GM21619 (cell line): ENCODE results near the gene TMCO4.

ENCODE experiments used
- ATAC-seq: cut with Tn5 transposase; IDR thresholded peaks from one replicate; pipeline ENCODE4 v1.9.1; 2021; ENCODE audit not compliant: unreplicated experiment

The TMCO4 gene

DNA sequence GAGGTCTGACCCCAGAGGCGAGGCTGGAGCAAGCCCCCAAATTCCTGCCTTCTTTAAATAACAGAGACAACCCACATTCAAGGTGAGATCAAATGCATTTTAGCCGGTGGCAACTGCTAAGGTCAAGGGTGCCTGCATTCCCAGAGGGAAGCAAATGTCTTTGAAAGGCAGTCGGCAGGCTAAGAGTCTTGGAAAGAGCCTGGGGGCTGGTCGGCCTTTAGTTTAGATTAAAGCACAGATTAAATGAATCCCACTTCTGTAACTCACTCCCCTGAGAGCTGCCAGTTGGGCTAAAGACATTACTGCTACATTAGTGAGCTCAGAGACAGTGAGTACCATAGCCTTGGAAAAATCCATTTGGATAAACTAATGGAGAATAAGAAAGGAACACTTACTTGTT lies 75.8 kb downstream of the TMCO4 start:
- ATAC-seq = no peak

DNA sequence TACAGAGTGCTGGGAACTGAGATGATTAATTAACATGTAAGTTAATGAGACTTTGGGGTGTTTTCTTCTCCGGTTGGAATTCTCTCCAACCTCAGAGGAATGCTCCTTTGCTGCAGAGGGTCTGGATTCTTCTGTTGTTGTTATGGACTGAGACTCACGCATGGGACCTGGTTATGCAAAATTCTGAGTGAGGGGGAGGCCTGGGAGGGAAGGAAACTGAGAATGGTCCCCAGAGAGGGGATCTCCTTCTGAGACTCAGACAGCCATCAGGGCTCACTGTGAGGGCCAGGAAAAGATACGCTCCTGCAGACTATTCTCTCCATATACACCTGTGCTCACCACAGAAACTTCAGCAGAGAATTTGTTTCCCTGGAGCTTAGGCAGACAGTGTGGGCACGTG lies 78.7 kb downstream of the TMCO4 start:
- no peak for ATAC-seq

DNA sequence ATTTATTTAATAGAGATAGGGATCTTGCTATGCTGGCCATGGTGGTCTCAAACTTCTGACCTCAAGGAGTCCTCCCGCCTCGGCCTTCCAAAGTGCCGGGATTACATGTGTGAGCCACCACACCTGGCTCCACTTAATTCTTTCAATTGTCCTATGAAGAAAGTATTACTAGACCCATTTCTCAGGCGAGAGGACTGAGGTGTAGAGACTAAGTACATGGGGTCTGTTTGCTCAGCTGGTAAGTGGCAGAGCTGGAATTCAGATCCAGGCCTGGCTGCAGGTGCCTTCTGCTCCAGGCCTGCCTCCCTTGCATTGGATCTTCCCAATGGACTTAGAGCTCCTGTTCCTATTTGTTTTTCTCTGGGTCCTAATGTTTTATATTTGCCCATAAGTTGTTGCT lies 79.5 kb downstream of the TMCO4 start:
- ATAC-seq = no peak

DNA sequence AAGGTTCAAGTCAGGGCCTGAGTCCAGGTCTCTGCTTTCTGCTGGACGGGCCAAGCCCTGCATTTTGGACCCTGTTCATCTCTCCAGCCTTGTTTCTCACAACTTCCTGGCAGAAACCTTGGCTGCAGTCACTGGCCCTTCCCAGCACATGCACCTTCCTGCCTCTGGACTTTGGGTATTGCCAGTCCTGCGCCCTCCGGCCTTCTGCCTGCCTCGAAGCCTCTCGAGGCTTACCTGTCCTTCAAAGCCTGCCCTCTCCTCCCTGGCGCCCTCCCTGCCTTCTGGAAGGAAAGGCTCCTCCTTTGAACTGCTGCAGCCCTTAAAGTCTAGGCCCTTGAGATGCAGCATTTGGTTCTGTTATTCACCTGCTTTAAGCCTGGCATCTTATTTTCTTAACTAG lies 82.2 kb downstream of the TMCO4 start:
- no peak for ATAC-seq

DNA sequence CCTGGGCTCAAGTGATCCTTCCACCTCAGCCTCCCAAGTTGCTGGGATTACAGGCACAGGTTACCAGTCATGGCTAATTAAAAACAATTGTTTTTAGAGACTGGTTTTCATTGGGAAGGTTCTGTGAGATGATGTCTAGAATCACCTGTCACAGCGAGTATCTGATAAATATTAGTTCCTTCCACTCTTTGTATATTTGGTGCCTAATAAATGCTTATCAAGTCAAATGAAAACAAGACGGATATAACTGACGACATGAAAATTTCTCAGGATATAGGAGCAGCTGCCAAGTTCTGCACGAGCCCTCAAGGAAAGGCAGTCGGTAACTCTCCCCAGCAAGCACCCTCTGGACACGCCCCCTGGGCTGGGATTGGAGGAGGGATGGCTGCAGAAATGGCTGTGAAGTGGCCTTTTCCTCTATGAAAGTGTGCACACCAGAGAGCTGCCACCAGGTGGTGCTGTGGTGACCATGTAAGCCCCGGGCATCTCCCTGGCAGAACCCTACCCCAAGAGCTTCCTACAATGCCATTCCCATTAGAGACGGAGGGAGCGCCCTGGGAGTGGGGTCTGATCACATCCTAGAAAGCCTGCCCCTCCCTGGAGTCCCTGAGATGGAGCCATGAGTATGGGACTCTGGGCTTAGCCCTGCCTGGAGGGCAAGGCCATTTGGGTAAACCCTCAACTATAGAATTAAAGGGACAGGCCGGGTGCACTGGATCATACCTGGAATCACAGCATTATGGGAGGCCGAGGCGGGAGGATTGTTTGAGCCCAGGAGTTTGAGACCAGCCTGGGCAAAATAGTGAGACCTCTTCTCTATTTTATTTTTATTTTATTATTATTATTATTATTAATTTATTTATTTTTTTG lies 84.1 kb downstream of the TMCO4 start:
- ATAC-seq = no peak

DNA sequence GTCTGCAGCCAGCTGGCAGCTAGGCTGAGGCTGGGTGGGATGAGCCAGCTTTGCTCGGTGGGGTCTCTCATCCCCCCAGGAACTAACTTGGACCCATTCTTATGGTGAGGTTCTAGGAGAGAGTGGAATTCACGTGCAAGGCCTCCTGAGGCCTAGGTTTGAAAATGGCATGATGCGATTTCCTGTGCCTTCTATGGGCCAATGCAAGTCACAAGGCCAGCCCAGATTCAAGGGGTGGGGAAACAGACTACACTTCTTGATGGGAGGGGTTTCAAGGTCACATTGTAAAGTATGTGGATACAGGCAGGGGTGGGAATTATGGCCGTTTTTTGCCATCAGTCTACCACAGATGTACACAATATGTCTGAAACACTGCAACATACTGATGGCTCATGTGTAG lies 86.8 kb downstream of the TMCO4 start:
- ATAC-seq = no peak

DNA sequence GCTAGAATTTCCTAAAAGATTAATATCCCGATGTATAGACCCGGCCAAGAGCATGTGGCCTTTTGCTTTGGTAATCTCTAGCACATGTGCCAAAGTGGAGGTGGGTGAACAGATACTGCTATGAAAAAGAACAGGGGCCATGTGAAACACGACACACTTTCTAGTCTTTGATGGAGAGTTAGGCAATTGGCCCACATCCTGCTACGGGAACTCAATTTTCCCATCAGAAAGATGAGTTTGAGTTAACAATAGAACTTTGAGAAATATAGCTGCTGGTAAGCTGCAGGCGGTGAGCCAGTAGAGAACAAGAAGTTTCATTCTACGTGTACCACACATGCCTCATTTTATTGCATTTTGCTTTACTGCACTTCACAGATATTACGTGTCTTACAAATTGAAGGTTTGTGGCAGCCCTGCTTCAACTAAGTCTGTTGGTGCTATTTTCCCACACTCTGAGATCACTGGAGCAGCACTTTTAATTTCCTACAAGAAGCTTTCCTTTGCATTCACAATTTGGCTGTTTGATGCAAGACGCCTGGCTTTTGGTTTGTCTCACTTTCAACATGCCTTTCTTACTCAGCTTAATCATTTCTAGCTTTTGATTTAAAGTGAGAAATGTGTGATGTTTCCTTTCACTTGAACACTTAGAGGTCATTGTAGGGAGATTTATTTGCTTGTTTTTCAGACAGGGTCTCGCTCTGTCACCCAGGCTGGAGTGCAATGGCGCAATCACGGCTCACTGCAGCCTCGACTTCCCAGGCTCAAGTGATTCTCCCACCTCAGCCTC lies 88.7 kb downstream of the TMCO4 start:
- ATAC-seq = peak; percentile 60

DNA sequence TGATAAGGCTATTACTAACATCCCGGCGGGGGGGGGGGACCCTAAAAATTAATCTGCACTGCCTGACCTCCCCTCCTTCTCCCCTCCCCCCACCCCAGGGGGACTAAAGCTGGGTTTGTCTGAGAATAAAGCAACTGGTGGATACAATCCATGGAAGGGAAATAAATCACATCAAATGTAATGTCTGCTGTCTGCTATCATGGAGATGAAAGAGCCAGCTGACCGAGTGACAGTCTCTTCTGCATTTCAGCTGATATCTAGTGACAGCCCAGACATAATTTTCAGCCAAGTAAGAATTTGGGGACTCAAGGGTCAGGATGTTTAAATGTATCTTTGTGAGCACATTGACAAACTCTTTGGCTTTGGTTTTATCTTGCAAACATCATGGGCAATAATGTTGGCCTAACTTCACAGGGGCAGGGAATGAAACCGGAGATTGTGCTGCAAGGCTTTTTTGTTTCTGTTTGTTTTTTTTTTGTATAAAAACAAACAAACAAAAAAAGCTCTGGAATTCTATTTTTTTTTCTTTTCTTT lies 90.4 kb downstream of the TMCO4 start:
- ATAC-seq = no peak

DNA sequence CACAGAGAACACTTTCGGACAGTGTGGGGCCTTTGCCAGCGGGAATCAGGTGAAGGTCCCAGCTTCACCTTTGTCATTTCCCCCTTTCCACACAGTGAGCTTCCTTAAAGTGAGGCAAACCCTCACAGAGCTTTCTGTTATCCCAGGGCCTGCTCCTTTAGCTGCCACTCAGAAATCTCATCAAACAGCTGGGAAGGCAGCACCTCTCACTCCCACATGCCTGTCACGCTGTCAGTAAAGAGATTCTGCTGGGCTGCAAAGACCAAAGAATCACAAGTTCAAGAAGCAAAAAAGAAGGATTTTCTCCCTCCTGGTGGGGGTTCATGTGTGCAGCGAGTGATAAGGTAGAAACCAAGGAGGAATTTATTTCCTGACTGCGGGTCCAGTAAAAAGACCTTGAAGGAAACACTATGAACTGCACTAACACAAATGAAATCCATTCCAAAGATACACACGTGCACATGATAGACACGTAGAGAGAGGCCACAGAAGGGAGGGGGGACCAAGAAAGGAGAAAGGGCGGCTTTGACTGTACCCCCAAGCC lies 91.1 kb downstream of the TMCO4 start:
- no peak for ATAC-seq

DNA sequence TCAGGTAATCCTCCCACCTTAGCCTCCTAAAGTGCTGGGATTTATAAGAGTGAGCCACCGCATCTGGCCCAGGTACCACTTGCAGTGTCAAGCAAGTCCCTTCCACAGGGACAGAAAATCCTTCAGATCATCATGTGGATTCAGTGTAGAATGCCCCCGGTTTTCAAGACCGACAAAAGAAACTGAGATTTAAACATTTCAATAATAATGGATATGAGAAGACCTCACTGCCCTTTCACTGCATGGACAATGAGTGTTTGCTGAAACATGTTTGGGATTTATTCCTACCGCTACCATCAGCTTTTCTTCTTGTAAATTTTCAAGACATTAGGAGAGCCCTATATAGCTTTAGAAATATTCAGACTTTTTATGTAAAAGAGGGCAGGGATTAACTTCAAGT lies 93.6 kb downstream of the TMCO4 start:
- no peak for ATAC-seq

DNA sequence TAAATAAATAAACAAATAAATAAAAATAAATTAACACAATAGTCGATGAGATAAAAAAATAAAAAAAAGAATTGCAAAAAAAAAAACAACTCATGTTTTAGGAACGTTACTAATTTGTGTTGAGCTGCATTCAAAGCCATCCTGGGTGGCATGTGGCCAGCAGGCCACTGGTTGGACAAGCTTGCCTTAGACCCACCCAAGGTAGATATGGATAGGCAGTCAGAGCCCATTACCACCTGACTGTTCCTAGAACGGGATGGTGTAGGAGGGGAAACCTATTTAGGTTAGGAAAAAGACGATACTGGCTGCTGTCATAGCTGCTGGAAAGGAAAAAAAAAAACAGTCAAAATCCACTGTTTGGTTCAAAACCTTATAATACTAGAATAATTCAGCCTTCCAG lies 94.3 kb downstream of the TMCO4 start:
- ATAC-seq = no peak

DNA sequence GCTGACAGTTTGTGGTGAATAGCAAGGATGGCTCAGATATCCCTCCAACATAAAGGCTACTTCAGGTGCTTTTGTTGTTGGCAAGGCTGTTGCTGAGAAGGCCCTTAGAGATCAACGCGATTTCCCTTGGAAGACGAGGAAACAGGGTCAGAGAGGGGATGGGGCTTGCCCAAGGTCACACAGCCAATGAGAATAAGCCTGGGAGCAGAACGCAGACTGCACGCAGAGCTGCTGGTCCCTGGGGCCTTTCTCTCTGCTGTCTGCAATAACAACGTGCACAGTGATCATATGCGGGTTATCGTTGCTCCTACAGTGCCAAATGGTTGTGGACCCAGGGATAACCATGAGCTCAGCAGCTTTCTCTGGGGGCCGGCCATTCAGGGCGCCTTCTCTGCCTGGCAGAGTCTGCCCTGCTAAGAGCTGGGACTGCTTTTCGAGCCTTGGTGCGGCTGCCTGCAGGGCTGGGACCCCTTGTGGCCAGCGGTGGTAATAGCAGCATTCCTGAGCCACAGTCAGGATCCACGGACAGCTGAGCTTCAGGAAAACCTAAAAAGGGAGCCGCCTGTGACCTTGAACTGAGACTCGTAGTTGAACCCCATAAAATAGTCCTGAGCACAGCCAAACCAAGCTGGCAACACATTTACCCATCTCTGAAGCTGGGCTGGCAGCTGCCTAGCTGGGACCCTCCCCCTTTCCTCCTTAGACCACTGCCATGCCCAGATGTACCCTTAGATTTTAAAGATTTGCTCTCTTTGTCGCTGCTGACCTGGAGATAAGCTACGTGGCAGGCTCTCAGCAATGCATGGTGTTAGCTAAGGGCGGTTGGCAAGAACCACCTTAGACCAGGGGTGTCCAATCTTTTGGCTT lies 95.2 kb downstream of the TMCO4 start:
- peak; percentile 53 for ATAC-seq

DNA sequence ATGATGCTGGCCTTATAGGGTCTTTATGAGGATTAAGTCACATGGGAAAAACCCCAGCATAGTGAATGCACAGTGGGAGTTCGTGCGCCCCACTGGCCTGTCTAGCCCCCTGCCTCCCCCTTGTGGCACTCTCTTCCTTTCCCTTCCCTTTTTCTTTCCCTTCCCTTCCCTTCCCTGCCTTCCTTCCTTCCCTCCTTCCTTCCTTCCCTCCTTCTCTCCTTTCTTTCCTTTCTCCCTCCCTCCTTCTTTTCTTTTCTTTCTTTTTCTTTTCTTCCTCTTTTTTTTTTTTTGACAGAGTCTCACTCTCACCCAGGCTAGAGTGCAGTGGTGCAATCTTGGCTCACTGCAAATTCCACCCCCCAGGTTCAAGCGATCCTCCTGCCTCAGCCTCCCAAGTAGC lies 96.4 kb downstream of the TMCO4 start:
- no peak for ATAC-seq

DNA sequence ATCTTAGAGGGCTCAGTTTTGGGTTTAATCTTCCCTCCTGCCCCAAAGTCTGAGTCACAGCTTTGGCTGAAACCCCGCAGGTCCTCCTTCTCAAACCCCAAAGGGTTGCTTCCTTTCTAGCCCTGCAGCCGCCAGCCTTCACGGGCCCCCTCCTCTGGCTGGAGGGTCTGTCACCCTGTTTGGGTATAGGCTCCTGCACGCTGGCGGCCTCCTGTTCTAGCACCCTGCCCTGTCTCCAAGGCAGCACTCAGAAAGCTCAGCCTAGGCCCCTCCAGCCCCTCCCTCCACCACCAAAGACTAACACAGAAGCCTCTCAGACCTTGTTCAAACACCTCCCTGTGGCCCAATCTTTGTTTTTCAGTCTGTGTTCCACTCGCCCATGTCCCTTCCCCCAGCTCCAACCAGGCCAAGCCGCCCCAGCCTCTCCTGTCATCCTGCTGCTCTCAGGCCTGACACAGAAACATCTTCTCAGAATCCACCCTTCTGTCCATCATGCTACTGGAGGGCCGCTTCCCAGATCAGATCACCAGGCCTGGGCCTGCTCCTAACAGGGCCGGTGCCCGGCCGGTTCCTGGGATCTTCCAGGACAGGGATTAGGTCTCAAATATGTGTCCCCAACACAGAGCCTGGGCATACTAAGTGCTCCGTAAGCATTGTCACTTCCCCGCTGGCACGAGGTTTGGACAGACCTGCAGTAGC lies 99.5 kb downstream of the TMCO4 start:
- ATAC-seq = no peak

DNA sequence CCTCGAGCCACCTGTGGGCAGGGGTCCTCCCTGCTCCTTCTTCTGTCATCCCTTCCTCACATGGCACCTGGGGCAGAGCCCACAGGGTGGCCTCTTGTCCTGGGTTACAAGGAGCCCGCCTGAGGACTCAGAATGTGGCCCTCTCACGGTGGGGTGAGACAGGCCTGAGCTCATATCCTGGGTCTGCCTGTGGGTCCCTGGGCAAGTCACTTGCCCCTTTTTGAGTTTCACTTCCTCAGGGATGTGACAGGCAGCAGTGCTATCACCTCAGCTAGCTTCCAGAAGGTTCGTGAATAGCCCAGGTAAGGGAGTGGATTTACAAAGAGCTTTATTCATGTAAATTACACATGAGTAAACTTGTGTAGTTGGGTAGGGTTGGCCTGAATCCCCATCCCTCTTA lies 101.5 kb downstream of the TMCO4 start:
- ATAC-seq = peak; percentile 47

DNA sequence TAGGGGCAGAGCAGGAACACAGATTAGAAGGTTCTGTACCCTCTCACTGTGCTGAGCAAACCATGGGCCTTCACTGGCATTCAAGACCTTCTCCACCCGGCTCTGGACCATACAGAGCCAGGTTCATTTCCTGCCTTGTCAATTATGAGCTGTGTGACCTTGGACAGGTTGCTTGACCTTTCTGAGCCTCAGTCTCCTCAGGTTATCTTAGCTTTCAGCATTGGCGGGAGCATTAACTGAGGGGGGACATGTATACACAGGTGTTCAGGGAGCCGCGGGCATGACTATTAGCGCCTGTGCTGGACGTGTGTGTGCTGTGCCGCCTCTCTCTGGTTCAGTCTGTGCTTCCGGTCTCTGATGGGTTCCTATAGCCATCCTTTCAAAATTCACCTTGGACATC lies 102.9 kb downstream of the TMCO4 start:
- ATAC-seq = no peak

DNA sequence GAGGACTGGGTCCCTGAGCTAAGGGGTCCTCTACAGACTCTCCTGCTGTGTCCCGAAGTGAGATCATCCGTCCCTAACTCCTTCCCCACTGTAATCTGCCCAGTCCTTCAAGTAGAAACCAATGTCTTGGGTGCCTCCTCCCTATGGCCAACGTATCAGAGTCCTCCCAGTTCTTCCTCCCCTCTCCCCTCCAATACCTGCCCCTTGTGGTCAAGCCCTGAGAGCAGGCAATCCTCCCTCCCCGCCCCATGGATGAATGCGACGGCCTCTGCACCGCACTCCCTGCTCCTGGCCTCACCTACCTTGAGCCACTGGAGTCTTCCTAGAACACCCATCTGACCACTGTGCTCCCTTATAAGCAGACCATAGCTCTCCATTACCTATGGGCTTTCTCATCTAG lies 103.9 kb downstream of the TMCO4 start:
- ATAC-seq = no peak

DNA sequence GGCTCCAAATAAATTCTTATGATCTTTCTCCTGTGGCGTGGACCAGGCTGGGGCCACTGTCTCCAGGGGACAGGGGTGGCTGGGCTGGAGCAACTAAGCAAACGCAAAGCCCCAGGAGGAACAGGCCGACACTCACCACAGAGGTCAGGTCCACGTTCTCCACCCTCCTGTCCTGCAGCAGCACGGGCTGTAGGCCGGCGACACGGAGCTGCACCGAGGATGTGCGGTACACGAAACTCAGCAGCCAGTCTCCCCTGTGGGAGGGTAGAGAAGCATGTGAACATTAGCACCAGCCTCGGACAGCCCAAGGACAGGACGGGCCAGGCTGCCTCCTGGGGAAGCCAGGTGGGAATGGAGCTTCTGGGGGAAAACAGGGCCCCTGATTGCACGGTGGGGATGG lies 105.4 kb downstream of the TMCO4 start:
- ATAC-seq = no peak

DNA sequence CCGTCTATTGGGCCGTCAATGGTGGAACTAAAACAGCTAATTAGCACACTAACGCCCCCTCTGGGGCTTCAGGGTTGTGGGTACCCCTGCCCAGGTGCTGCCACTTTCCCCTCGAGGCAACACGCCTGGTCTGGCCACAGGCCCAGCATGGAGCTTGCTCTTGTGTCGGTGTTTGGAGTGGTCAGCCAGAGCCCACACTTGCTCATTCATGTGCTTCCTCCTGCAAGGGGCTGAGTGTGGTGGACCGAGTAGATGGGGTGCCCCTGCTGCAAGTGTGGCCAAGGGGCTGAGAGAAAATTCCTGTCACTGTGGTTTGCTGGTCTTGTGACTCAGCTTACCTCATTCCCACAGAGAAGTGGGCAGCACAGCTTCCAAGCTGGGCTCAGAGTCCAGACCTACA lies 109.4 kb downstream of the TMCO4 start:
- no peak for ATAC-seq

DNA sequence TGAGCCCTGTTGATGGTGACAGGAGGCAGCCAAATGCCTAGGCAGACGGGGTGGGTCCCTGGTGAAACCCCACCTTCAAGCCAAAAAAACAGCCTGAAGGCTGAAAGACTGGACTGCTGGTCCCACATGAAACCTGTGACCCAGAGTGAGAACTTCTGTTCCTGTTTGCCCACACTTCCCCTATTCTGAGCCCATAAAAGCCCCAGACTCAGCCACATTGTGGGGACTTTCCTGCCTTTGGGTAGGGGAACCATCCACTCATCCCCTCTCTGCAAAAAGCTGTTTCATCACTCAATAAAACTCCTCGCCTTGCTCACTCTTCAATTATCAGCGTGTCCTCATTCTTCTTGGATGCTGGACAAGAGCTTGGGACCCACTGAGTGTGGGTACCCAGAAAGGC lies 109.9 kb downstream of the TMCO4 start:
- no peak for ATAC-seq
